GM19193 (cell line): ENCODE measurements around the gene GALNT16.

Experiments
- POLR2A ChIP-seq: IDR thresholded peaks from 4 replicates; pipeline ENCODE4 v1.6.1; 2011; ENCODE audit not compliant: insufficient read depth, insufficient read length; ENCODE audit errors: extremely low read depth

GALNT16 gene

DNA sequence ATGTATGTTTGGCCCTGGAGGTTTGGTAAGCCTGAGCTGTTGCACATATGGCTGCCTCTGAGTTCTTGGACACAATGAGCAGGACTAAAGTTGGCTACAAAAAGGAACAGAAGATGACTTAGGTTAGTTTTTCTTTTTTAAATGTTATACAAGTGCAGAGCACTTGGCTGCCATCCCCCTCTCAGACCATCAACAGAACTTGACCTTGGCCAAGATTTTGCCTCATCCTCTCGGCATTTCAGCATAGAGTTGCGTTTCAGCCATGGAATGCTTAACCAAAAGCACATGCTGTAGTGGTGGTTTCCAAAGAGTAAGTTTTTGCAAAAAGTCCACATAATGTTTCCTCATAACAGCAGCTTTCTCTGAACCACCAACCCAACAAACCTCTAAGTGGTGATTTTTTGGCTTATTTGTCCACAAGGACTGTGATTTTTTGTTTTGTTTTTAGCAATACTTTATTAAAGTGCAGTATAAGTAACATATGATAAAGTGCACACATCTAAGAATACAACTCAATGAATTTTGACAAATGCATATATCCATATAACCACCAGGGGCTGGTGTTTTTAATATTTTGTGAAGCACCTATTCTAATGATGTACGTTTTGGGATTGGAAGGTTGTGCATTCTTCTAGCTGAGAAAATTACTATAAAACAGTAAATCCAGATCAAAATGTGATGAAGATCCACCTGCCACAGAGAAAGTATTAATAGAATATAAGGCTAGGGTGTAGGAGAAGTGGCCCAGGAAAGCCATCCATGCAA lies 12.1 kb upstream of the GALNT16 start:
- TF ChIP-seq POLR2A, result no peak

DNA sequence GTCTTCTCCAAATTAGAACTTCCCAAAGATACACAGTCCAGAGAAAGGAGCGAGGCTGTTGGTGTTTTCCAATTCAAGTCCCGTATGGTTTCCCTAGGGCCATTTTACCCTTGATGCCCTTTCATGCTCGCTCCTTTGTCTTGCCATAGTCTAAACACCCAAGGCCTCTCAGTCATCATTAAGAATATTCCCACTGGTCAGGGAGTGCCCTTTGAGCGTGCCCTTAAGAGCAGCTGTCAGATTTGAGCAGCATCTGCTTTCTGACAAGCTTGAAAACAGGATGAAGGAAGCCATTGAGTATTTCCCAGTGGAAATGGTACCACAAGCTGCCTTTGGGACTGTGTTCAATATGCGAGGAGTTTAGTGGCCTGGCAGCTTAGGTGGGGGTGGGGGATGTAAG lies 10.4 kb upstream of the GALNT16 start:
- no peak for TF ChIP-seq POLR2A

- no peak for TF ChIP-seq POLR2A
Measured at GRCh38 chr14:69252851-69253250, 7.1 kb upstream of the GALNT16 start.

- no peak for TF ChIP-seq POLR2A
Measured at GRCh38 chr14:69259168-69259526, 811 bp upstream of the GALNT16 start.

GRCh38 chr14:69260190-69260860 lies 367 bp downstream of the GALNT16 start:
- no peak for TF ChIP-seq POLR2A

DNA sequence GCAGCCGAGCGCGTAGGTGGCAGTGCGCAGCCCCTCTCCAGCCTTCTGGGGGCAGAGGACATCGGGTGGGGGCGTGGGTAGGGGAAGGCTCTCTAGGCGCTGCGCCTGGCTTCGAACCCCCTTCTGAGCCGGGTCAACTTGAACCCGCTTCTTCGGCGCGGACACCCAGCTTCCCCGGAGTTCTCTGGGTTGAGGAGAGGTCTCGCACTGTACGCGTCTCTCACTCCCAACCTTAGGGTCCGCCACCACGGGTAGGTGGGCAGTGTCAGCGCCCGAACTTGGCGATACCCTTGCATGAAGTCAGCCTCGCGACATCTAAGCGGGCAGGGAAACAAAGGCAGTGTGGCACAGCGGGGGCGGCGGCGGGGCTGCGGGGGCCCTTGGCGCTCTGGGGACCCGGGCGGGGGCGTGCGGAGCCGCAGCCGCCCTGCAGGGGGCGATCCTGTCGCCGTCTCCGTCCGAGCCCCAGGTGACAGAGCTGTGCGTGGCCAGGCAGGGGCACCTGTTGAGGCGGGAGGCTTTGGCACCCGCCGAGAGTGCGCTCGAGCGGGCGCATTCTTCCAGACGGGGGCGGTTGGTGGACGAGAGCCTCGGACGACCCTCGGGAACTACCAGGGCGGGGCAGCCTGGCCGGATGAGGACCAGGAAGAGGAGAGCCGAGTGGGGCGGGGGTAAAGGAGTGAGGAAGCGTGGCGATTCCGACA lies 1.1 kb downstream of the GALNT16 start:
- no peak for TF ChIP-seq POLR2A

- TF ChIP-seq POLR2A, result no peak
Measured at GRCh38 chr14:69261761-69262331, 1.9 kb downstream of the GALNT16 start.

GRCh38 chr14:69262516-69262915 lies 2.6 kb downstream of the GALNT16 start:
- no peak for TF ChIP-seq POLR2A

- no peak for TF ChIP-seq POLR2A
Measured at GRCh38 chr14:69263364-69263763, 3.4 kb downstream of the GALNT16 start.

GRCh38 chr14:69263771-69264170 lies 3.8 kb downstream of the GALNT16 start:
- TF ChIP-seq POLR2A, result no peak

DNA sequence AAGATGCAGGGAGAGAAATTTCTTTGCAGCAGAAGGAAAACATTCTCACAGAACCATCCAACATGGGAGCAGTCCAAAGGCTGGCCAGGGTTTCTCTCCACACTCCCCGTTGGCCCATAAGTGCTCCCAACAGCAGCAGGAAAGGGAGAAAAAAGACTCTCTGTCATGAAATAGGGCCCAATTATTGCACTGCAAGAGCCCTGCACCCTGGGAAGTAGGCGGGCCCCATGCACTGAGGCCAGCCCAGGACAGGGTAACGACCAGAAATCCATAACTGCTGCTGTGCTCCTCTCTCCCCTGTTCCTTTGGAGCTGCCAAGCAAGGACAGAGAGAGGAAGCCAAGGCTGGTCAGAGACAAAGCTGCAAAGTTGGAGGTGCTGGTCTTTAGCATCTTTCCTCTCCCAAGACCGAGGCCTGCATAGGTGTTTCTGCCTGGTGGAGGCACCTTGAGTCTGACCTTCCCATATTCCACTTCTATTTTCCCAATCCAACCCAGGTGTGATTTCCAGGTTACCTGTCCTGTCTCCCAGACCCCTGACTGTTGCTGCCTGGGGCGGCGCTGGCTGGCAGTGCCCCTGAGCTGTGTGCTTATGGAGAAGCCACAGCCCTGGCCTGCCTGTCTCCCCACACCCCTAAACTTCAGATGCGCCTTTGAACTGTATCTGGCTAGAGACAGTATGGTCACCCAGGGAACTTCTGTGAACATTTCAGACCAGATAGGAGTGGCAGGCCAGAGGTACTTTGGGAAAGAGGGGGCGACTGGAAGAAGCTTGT lies 6.8 kb downstream of the GALNT16 start:
- no peak for TF ChIP-seq POLR2A

GRCh38 chr14:69267492-69267891 lies 7.5 kb downstream of the GALNT16 start:
- no peak for TF ChIP-seq POLR2A

- no peak for TF ChIP-seq POLR2A
Measured at GRCh38 chr14:69268223-69268622, 8.3 kb downstream of the GALNT16 start.

GRCh38 chr14:69268763-69269162 lies 8.8 kb downstream of the GALNT16 start:
- TF ChIP-seq POLR2A, result no peak

DNA sequence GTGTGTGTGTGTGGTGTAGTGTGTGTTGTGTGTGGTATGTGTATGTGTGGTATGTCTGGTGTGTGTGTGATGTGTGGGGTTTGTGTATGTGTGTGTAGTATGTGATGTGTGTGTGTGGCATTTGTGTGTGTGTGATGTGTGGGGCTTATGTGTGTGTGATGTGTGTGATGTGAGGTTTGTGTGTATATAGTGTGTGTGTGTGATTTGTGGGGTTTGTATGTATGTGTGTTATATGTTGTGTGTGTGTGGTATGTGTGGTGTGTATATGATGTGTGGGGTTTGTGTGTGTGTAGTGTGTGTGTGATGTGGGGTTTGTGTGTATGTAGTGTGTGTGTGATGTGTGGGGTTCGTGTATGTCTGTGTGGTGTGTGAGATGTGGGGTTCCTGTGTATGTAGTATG lies 9.4 kb downstream of the GALNT16 start:
- TF ChIP-seq POLR2A, result no peak

DNA sequence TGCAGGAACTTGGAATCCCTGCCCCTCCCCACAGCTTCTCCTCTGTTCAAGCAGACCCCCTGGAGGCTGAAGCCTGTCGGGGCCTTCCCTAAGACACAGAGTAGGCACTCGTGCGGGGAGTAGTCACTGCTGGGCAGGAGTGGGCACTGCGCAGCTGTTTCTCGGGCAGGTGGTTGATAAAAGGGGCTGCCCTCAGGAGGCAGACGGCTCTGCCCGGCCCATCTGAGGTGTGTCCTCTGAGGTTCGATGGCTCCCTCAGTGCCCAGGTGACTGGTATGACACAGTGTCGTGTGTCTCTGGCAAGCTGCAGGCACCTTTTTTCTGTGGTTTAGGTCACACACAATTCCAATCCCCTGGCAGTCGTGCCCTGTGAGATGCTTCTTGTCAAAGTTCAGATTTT lies 10.1 kb downstream of the GALNT16 start:
- no peak for TF ChIP-seq POLR2A
